GM18499 (cell line): ENCODE data around the gene ADCY10.

ENCODE experiments used
- ATAC-seq: cut with Tn5 transposase; IDR thresholded peaks from one replicate; pipeline ENCODE4 v1.9.1; 2021; ENCODE audit warnings: moderate number of reproducible peaks; ENCODE audit not compliant: insufficient read depth, unreplicated experiment

The ADCY10 gene

GRCh38 chr1:167792188-167792565 lies 121.8 kb downstream of the ADCY10 start:
- ATAC-seq: no peak

- no peak for ATAC-seq
Measured at GRCh38 chr1:167791281-167792187, 122.4 kb downstream of the ADCY10 start.

- no peak for ATAC-seq
Measured at GRCh38 chr1:167790117-167790516, 123.8 kb downstream of the ADCY10 start.

- ATAC-seq: no peak
Measured at GRCh38 chr1:167789501-167789900, 124.4 kb downstream of the ADCY10 start.

- ATAC-seq: no peak
Measured at GRCh38 chr1:167786502-167786901, 127.4 kb downstream of the ADCY10 start.

GRCh38 chr1:167784876-167785550 lies 128.9 kb downstream of the ADCY10 start:
- ATAC-seq: no peak

GRCh38 chr1:167782946-167783345 lies 131.0 kb downstream of the ADCY10 start:
- ATAC-seq: no peak

GRCh38 chr1:167781558-167781957 lies 132.4 kb downstream of the ADCY10 start:
- no peak for ATAC-seq

- ATAC-seq: no peak
Measured at GRCh38 chr1:167777269-167777650, 136.7 kb downstream of the ADCY10 start.

- no peak for ATAC-seq
Measured at GRCh38 chr1:167776616-167777268, 137.2 kb downstream of the ADCY10 start.

- no peak for ATAC-seq
Measured at GRCh38 chr1:167776151-167776550, 137.8 kb downstream of the ADCY10 start.

- ATAC-seq: no peak
Measured at GRCh38 chr1:167775178-167775577, 138.8 kb downstream of the ADCY10 start.

- no peak for ATAC-seq
Measured at GRCh38 chr1:167774710-167775109, 139.2 kb downstream of the ADCY10 start.

- no peak for ATAC-seq
Measured at GRCh38 chr1:167773516-167773915, 140.4 kb downstream of the ADCY10 start.

- no peak for ATAC-seq
Measured at GRCh38 chr1:167772436-167772835, 141.5 kb downstream of the ADCY10 start.

- ATAC-seq: no peak
Measured at GRCh38 chr1:167770127-167770526, 143.8 kb downstream of the ADCY10 start.

GRCh38 chr1:167767761-167768160 lies 146.2 kb downstream of the ADCY10 start:
- ATAC-seq: no peak

GRCh38 chr1:167766538-167766937 lies 147.4 kb downstream of the ADCY10 start:
- ATAC-seq: no peak

GRCh38 chr1:167765496-167765895 lies 148.4 kb downstream of the ADCY10 start:
- ATAC-seq: no peak

GRCh38 chr1:167764458-167765330 lies 149.2 kb downstream of the ADCY10 start:
- ATAC-seq: no peak
